Duodenal mucosa (tissue), 2 donors: ENCODE data around the gene DGKI.

ENCODE experiments used
- H3K27ac ChIP-seq: one replicate; pipeline ENCODE4 v1.7.0; 2013; ENCODE audit warnings: low read depth, low read length
- H3K27me3 ChIP-seq, 2 donors: one replicate each; pipeline ENCODE4 v1.7.0; 2013; ENCODE audit warnings: low read length in 2 of 2, control low read depth in 1 of 2; ENCODE audit not compliant: insufficient read depth in 2 of 2, control insufficient read depth in 1 of 2
- H3K36me3 ChIP-seq, 2 donors: one replicate each; pipeline ENCODE4 v1.7.0; 2013; ENCODE audit warnings: low read length in 2 of 2, control low read depth in 1 of 2; ENCODE audit not compliant: insufficient read depth in 2 of 2, control insufficient read depth in 1 of 2
- H3K4me1 ChIP-seq, 2 donors: one replicate each; pipeline ENCODE4 v1.7.0; 2013; ENCODE audit warnings: low read length in 2 of 2, control low read depth in 1 of 2; ENCODE audit not compliant: insufficient read depth in 2 of 2, control insufficient read depth in 1 of 2
- H3K4me3 ChIP-seq, 2 donors: one replicate each; pipeline ENCODE4 v1.7.0; 2013; ENCODE audit warnings: low read length in 2 of 2, low read depth in 1 of 2
- H3K9ac ChIP-seq, 2 donors: one replicate each; pipeline ENCODE4 v1.7.0; 2013; ENCODE audit warnings: low read length in 2 of 2, low read depth in 1 of 2
- H3K9me3 ChIP-seq, 2 donors: one replicate each; pipeline ENCODE4 v1.7.0; 2013; ENCODE audit warnings: low read length in 2 of 2, control low read depth in 1 of 2; ENCODE audit not compliant: control insufficient read depth in 1 of 2

Gene DGKI

GRCh38 chr7:137579913-137580640 is 266.7 kb downstream of the DGKI start:
- Histone ChIP-seq H3K4me1 (no peaks in the 10 kb centered on the region), H3K9me3 (no peaks in the 10 kb centered on the region), H3K4me3 (no peak overlapping the region), H3K36me3 (no peaks in the 10 kb centered on the region), H3K27me3 (no peaks in the 10 kb centered on the region), H3K27ac (no peak overlapping the region), H3K9ac (no peak overlapping the region)

DNA sequence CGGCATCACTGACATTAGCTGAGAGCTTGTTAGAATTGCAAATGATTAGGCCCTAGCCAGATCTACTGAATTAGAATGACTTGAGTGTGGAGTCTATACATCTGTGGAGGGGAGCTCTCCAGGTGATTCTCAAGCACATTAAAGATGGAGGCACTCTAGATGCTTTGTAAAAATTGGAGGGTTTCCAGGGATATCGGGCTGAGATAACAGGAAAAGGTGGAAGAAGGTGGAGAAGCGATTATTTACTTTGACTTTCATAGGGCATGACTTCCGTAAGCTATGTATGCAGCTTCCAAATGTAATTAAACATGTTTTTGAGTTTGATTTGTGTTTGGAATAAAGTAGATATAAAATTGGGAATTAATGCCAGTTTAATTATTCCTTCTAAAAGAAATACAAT is 268.2 kb downstream of the DGKI start:
- no peak overlapping the region for H3K9ac ChIP-seq
- H3K36me3 ChIP-seq: no peaks in the 10 kb centered on the region
- H3K4me3 ChIP-seq: no peak overlapping the region
- no peaks in the 10 kb centered on the region for H3K27me3 ChIP-seq
- H3K9me3 ChIP-seq: no peaks in the 10 kb centered on the region
- H3K27ac ChIP-seq: no peak overlapping the region
- H3K4me1 ChIP-seq: no peaks in the 10 kb centered on the region

- no peaks in the 10 kb centered on the region for H3K9me3 ChIP-seq
- H3K27me3 ChIP-seq: no peaks in the 10 kb centered on the region
- no peaks in the 10 kb centered on the region for H3K4me1 ChIP-seq
- H3K9ac ChIP-seq: no peak overlapping the region
- no peak overlapping the region for H3K4me3 ChIP-seq
- H3K36me3 ChIP-seq: no peaks in the 10 kb centered on the region
- H3K27ac ChIP-seq: no peak overlapping the region
Observed at GRCh38 chr7:137577184-137577583, 269.6 kb downstream of the DGKI start.

- H3K27me3 ChIP-seq: no peaks in the 10 kb centered on the region
- no peak overlapping the region for H3K4me3 ChIP-seq
- H3K9me3 ChIP-seq: no peaks in the 10 kb centered on the region
Observed at GRCh38 chr7:137576481-137576880, 270.3 kb downstream of the DGKI start.

DNA sequence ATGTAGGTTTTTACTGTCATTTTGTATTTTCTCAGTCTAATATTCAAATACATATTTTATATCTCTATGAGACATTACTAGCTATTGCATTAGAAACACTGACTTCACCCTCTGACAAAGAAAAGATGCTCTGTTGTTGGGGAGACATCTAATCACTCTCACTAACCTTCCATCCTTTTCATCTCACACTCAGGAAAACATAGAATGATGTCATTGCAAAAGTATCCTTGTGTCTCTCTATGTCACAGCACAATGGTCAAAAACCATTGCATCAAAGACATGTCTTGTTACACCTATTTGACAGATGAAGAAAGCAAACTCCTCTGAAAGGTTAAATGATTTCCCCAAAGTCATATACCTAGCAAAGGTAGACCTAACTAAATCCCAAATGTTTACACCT is 272.0 kb downstream of the DGKI start:
- H3K27ac ChIP-seq: no peak overlapping the region
- no peaks in the 10 kb centered on the region for H3K9me3 ChIP-seq
- H3K36me3 ChIP-seq: no peaks in the 10 kb centered on the region
- no peaks in the 10 kb centered on the region for H3K27me3 ChIP-seq
- H3K4me1 ChIP-seq: no peaks in the 10 kb centered on the region
- H3K4me3 ChIP-seq: no peak overlapping the region
- no peak overlapping the region for H3K9ac ChIP-seq

More at GRCh38 chr7:137576481-137576880, 270.3 kb downstream of the DGKI start:
- no peak overlapping the region for H3K9ac ChIP-seq
- no peak overlapping the region for H3K27ac ChIP-seq
- no peaks in the 10 kb centered on the region for H3K4me1 ChIP-seq
- no peaks in the 10 kb centered on the region for H3K36me3 ChIP-seq

GRCh38 chr7:137572056-137572784 is 274.6 kb downstream of the DGKI start:
- no peak overlapping the region for H3K4me3 ChIP-seq
- H3K9me3 ChIP-seq: no peaks in the 10 kb centered on the region
- H3K27me3 ChIP-seq: no peaks in the 10 kb centered on the region
- H3K4me1 ChIP-seq: no peaks in the 10 kb centered on the region
- no peak overlapping the region for H3K27ac ChIP-seq
- H3K9ac ChIP-seq: no peak overlapping the region
- H3K36me3 ChIP-seq: no peaks in the 10 kb centered on the region

DNA sequence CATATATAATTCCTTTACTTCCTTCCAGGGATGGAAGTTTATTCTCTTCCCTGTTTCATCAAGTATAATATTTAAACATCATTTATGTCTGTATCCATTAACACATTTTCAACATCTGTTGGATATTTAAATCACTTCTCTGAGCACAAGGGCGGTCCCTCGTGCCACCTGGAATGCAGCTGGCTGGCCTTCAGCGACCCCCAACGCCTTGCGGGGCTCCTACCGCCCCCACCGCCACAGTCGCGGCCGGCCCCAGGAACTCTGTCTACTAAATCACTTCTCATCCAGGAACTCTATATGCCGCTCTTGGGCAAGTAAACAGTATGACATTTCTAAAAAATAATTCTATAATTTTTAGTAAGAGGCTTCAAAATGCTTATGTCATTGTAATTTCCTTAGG is 282.1 kb downstream of the DGKI start:
- no peaks in the 10 kb centered on the region for H3K4me1 ChIP-seq
- no peaks in the 10 kb centered on the region for H3K9me3 ChIP-seq
- H3K36me3 ChIP-seq: no peaks in the 10 kb centered on the region
- no peaks in the 10 kb centered on the region for H3K27me3 ChIP-seq
- no peak overlapping the region for H3K9ac ChIP-seq
- H3K4me3 ChIP-seq: no peak overlapping the region
- no peak overlapping the region for H3K27ac ChIP-seq

- Histone ChIP-seq H3K4me3 (no peak overlapping the region), H3K27ac (no peak overlapping the region), H3K36me3 (no peaks in the 10 kb centered on the region), H3K9ac (no peak overlapping the region), H3K9me3 (no peaks in the 10 kb centered on the region), H3K27me3 (no peaks in the 10 kb centered on the region), H3K4me1 (no peaks in the 10 kb centered on the region)
Observed at GRCh38 chr7:137563981-137564380, 282.8 kb downstream of the DGKI start.

DNA sequence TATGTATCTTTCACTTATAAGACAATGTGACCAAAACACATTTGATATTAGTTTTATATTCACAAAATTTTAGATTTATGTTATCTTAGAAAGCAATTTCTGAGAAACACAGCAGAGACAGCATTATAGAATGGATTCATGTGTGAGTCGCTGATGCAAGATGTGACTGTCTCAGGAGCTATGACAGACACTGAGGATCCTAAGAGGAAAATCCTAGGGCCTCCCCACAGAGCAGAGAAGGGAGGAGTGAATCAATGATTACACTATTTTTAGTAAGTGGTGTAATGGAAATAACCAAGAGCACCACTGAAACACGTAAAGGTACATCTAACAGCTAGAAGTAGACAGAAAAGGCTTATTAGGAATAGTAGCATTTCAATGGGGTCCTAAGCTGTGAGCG is 299.3 kb downstream of the DGKI start:
- H3K4me3 ChIP-seq: no peak overlapping the region
- H3K27ac ChIP-seq: no peak overlapping the region
- no peaks in the 10 kb centered on the region for H3K9me3 ChIP-seq
- no peaks in the 10 kb centered on the region for H3K27me3 ChIP-seq
- no peaks in the 10 kb centered on the region for H3K4me1 ChIP-seq
- H3K36me3 ChIP-seq: no peaks in the 10 kb centered on the region
- no peak overlapping the region for H3K9ac ChIP-seq

GRCh38 chr7:137546671-137547070 is 300.1 kb downstream of the DGKI start:
- Histone ChIP-seq H3K27me3 (no peaks in the 10 kb centered on the region), H3K9ac (no peak overlapping the region), H3K9me3 (no peaks in the 10 kb centered on the region), H3K27ac (no peak overlapping the region), H3K4me1 (no peaks in the 10 kb centered on the region), H3K36me3 (no peaks in the 10 kb centered on the region), H3K4me3 (no peak overlapping the region)
